Tibial nerve (tissue), 4 donors: ENCODE data around the gene CDK5.

Source experiments
- EP300 ChIP-seq, 2 donors: sonication (generic); formaldehyde crosslinking; IDR thresholded peaks; one replicate each; pipeline ENCODE4 v1.6.1; 2017; ENCODE audit warnings: antibody characterized with exemption in 2 of 2, mild to moderate bottlenecking in 1 of 2
- POLR2A ChIP-seq, 2 donors: fragments of 450-650 bp; IDR thresholded peaks; one replicate each; pipeline ENCODE4 v1.6.1; 2017; ENCODE audit warnings: antibody characterized with exemption in 2 of 2, mild to moderate bottlenecking in 2 of 2, moderate library complexity in 2 of 2
- TF ChIP-seq, protein P1 (sequence below), 5 experiments: fragments of 200-600 bp in 3 of 5; fragments of 450-650 bp in 2 of 5; sonication (generic) in 3 of 5; IDR thresholded peaks; one replicate each; pipeline ENCODE4 v1.5.1; 2016 to 2019; ENCODE audit warnings: antibody characterized with exemption in 5 of 5, mild to moderate bottlenecking in 3 of 5, moderate library complexity in 2 of 5

DNA sequence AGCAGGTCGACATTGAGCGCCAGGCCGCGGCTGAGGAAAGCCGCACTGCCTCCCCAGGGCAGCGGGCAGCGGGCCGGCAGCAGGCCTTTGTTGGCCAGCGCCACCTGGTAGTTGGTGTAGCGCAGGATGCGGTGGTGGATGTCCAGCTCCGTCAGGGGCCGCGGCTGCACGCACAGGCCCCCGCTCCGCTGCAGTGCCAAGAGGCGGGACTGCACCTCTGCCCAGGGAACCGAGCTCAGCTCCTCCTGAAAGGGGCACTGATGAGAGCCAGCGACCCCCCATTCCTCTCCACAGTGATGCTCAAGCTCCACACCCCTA, 38.6 kb downstream of the CDK5 start:
- TF ChIP-seq POLR2A (IDR thresholded peaks at IDR 0.05) (no peak), EP300 (IDR thresholded peaks at IDR 0.05) (no peak)
- TF ChIP-seq, protein P1, sequence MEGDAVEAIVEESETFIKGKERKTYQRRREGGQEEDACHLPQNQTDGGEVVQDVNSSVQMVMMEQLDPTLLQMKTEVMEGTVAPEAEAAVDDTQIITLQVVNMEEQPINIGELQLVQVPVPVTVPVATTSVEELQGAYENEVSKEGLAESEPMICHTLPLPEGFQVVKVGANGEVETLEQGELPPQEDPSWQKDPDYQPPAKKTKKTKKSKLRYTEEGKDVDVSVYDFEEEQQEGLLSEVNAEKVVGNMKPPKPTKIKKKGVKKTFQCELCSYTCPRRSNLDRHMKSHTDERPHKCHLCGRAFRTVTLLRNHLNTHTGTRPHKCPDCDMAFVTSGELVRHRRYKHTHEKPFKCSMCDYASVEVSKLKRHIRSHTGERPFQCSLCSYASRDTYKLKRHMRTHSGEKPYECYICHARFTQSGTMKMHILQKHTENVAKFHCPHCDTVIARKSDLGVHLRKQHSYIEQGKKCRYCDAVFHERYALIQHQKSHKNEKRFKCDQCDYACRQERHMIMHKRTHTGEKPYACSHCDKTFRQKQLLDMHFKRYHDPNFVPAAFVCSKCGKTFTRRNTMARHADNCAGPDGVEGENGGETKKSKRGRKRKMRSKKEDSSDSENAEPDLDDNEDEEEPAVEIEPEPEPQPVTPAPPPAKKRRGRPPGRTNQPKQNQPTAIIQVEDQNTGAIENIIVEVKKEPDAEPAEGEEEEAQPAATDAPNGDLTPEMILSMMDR (IDR thresholded peaks at IDR 0.05), result no peak
